Left cardiac atrium (tissue), 4 donors: ENCODE data around the gene SLC22A4. TPM values are rescaled to one million over a fixed set of nuclear protein-coding genes. Genes with fewer than 3 reads are reported as not detected.

Source experiments
- ATAC-seq, 2 donors: fragments of 200-7000 bp; cut with Tn5 transposase; one replicate each; pipeline ENCODE4 v1.9.1; 2020; ENCODE audit warnings: mild to moderate bottlenecking in 2 of 2, moderate library complexity in 2 of 2
- DNase-seq: peaks from one replicate; pipeline ENCODE4 v3.0.0-alpha.2; 2020
- intact Hi-C, 2 donors: fragments of 100-400 bp; cut with DNase I; formaldehyde crosslinking; loops; one replicate each; pipeline versions ENCODE4 v1.14.1 to v1.15.1; 2022 to 2023
- total RNA-seq, 2 donors: library from RNA; stranded (reverse); fragmentation: NEBNext Ultra II Directional; extraction: Animal tissue kit (Norgen Biotek cat#: 25700); gene quantifications; one replicate each; pipeline ENCODE4 v1.2.1, GENCODE V29; 2021
- donor health status: DM: no; HTN: yes; CAD: no.
- donor health status: DM: no; HTN: yes; CAD: no; lungs with severe emphysema.
- donor health status: DM: yes; HTN: yes; CAD: no.
- donor health status: Dilated cardiomyopathy.

SLC22A4 gene
- total RNA-seq, 2 donors from 2014 or later, result 2.2 to 3.3 TPM

DNA sequence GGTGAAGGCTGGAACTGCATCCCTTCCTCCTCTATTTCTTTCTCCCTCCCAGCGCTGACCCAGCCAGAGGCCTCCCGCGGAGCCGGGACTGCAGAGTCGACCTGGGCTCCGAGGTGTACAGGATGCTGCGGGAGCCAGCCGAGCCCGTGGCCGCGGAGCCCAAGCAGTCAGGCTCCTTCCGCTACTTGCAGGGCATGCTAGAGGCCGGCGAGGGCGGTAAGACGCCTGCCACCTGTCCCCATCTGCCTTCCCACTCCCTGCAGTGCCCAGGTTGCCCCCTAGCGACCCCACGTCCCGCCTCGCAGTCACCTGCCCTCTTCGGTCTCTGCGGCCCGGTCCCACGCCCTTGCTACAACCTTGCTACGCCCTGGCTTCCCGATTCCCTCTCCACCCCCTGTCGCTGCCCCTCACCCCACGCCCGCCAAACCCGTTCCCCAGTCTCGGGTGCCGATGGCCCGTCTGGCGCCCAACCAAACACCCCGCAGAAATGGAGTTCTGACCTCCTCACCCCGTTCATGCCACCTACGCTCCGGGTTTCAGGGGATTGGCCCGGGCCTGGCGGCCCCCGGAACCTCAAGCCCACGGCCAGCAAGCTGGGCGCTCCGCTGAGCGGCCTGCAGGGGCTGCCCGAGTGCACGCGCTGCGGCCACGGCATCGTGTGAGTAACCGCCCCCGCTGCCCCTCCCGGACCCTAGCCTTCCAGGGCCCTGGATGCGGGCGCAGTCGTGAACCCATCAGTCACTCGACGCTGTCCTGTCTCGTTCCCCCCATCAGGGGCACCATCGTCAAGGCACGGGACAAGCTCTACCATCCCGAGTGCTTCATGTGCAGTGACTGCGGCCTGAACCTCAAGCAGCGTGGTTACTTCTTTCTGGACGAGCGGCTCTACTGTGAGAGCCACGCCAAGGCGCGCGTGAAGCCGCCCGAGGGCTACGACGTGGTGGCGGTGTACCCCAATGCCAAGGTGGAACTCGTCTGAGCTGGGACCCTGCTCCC is 22.6 kb upstream of the SLC22A4 start:
- intact Hi-C loops, result no loop called here
- DNase-seq, result no peak

DNA sequence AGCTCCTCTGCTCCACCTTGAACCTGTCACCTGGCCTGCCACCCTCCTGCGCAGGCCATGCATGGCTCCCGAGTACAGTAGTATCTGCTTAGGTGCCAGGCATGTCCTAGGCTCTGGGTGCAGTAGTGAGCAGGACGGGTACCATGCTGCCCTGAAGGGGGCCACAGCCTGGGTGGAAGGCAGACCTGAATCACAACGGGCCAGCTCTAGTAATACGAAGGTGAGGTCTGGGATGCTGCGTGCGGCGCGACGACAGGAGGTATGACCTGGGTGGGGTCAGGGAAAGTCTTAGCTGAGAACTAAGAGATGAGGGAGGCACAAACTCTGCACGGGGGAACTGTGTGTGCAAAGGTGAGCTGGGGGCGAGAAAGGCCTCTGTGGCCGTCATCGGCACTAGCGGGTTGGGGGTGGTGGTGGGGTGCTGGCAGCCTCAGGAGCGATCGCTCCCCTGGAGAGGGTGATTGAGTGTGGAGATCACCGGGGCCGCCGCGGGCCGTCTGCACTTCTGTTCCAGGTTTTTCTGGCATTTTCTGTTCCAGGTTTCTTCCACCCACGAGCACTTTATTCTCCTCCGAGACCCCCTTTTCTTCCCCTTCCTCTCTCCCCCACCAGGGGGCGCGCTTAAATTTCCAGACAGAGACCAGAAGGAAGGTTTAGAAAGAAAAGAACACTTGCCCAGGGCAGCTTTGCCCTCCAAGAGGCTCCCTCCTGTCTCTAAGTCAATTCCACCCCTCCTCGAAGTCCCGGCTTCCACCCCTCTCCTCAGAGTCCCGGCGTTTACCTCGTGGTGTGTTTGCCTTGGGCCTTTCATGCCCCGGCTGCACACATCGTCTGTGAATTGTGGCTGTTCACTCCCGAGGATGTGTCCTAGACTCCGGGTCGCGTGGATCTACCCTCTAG is 21.6 kb upstream of the SLC22A4 start:
- intact Hi-C loops, result no loop called here
- peak; percentile 65 for DNase-seq
- peak; percentile 8 to 27 for ATAC-seq

More for the DNA sequence above, 22.6 kb upstream of the SLC22A4 start:
- no peak for ATAC-seq

GRCh38 chr5:132273631-132274030 is 20.6 kb upstream of the SLC22A4 start:
- DNase-seq (no peak), ATAC-seq (no peak)
- intact Hi-C loops, result no loop called here

DNA sequence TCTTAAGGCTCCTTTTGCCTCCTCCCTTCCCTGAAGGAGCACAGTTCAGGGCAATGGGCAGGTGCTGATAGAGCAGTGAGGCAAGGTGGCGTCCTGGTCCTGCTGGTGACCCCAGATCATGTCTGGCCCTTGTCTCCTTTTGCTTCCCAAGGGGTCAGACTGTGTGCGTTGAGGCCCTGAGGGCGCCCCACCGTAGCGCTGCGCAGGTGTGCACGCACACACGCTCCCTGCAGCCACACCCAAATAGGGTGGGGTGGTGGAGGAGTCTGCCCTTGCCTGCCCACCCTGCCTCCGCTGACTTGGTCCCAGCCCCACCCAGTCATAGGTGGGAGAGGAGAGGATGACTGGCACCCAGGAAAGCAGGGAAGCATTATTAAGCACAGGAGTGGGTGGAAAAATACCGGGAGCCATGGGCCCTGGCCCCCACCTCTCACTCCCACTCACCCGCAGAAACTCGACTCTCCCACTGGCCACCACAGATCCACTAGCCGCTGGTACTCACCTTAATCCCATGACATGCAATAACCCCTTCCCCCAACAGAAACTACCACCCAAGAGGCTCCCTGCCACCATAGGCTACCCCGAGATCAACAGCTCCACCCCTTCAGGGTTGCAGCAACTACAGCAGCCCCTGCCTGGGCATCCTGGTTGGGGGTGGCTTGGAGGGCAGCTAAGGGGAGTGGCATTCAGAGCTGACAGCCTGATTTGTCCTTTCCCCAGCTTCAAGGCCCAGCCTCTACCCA is 20.0 kb upstream of the SLC22A4 start:
- ATAC-seq, result peak in 1 of 2 donors; percentile 7
- intact Hi-C loops, result no loop called here
- DNase-seq, result no peak

DNA sequence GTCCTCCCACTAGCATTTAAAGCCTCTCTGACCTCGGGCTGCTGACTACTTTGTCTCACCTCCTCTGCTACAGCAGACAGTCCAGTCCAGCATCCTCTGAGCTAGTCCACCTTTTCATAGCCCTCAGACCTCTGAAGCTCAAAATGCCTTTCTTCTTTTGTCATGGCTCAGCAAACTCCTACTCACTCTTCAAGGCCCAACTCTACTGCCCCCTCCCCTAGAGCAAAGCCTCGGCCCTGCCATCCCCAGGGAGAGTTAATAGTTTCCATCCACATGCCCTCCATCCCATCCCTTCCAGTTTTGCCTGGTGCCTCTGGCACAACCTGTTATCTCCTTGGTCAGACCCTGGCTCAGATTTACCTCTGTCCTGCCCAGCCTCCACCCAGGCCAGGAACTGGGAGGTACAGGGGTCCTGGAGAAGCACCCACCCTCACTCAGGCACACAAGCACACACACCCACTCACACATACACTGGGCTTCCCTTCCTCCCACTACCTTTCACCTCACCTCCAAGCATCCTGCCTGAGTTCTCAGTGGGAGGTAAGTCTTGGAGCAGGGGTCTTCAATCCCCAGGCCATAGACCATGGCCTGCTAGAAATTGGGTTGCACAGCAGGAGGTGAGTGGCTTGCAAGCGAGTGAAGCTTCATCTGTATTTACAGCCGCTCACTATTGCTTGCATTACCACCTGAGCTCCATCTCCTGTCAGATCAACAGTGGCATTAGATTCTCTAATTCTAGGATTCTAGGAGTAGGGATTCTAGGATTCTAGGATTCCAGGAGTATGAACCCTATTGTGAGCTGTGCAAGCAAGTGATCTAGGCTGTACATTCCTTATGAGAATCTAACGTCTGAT is 18.6 kb upstream of the SLC22A4 start:
- intact Hi-C loops, result no loop called here
- no peak for DNase-seq
- ATAC-seq, result no peak

DNA sequence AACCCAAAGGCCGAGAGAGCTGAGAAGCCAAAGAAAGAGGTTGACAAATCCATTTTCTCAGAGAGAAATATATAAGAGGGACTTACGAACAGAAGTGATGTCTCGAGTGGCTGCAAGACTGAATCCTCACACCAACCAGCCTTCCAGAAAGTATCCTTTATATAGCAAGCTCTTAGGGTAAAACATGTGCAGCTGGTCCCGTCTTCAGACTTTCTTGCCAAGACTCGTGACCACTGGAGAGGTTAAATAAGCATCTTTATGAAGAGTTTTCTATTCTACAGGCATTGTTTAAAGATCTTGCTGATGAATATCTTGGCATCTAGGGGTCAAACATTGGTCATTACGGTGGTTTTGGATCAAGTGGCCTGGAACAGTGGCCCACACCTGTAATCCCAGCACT is 16.9 kb upstream of the SLC22A4 start:
- DNase-seq (no peak), ATAC-seq (no peak)
- intact Hi-C loops, result no loop called here

DNA sequence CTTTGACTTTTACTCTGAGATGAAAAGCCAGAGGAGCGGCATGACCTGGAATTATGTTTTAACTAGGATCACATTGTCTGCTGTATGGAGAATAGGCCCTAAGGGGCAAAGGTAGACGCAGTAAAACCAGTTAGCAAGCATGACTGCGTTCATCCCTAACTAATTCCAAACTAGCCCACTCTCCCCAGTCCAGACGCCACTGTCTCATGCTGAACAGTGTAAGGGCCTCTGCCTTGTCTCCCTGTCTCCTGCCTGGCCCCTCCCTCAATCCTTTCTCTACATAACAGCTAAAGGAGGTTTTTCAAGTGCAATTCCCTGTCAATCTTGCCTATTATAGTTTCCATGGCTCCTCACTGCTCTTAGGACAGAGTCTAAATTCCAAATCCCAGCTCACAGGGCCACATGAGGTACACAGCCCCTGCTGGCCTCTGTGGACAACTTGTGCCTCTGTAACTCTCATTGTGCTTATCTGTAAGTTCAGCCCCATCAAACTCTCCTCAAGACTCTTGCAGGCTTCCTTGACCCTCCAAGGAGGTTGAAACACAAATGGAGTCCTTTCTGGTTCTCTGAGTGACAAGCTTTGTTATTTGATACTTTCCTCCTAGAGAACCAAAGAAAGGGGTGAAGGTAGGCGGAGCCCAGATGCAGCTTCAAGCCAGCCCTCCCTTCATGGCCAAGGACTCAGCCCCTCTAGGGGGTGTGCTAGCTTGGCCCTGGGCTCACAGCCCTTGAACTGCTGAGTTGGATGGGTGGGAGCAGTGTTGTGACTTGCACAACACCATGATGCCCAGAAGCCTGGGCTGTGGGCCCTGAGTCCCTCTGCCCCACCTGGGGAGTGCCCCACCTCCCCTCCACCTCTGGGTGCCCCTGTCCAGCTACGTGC is 16.0 kb upstream of the SLC22A4 start:
- intact Hi-C loops, result no loop called here
- no peak for ATAC-seq
- no peak for DNase-seq

DNA sequence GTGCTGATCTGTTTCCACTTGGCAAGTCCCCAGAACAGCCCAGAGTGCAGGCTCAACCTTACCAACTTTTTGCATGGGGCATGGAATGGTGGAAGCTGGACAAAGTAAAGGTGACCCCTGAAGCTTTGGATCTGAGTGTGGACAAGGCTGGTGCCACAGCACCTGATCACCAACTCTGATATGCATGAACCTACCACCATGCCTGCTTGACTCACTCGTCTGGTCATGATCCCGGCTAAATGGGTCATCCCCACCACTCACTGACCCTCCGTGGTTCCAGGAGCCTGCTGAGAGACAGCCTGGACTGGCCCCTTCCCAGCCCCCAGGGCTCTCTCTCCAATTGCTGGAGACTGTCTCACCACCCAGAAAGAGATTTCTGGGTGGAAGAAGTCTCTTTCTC is 14.4 kb upstream of the SLC22A4 start:
- DNase-seq (no peak), ATAC-seq (no peak)
- intact Hi-C loops, result loop anchor here in 1 of 2 donors (10.0 kb wide), 1 partner anchor 45 kb away; no protein-coding TSS in a partner anchor

GRCh38 chr5:132280371-132281240 is 13.6 kb upstream of the SLC22A4 start:
- no peak for DNase-seq
- intact Hi-C loops, result loop anchor here in 1 of 2 donors (10.0 kb wide), 1 partner anchor 46 kb away; no protein-coding TSS in a partner anchor
- ATAC-seq, result no peak

DNA sequence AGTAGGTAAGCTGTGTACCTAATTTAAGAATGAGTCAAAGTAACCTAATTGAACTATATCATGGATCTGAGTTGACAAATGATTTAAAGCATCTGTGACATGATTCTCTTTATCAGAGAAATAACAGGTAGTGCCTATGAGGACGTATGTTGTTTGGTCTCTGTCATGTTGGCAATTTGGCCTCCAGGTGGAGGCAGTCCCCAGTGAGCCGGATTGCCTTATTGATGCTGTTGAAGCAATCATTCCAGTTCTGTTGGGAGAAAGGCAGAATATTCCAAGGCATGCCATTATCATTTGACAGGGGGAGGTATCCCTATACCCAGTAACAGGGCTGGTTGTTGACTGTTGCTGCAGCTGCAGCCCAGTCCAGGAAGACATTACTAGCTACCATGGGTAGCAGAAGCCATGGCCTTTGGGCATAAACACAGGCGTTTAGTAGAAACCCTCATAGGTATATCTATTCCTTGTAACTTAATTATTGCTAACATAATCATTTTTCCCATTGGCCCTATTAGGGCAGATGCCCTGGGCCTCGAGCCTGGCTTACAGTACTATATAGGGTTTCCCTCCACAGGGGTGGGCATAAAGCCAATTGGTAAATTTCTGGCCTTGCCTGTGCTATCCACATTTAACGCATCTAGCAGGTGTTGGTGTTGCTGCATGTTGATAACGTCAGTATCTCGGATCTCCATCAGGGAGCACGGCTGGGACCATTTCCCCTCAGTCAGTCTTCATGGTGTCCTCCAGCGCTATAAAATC is 12.2 kb upstream of the SLC22A4 start:
- intact Hi-C loops, result loop anchor here in 1 of 2 donors (10.0 kb wide), 1 partner anchor 47 kb away; no protein-coding TSS in a partner anchor

DNA sequence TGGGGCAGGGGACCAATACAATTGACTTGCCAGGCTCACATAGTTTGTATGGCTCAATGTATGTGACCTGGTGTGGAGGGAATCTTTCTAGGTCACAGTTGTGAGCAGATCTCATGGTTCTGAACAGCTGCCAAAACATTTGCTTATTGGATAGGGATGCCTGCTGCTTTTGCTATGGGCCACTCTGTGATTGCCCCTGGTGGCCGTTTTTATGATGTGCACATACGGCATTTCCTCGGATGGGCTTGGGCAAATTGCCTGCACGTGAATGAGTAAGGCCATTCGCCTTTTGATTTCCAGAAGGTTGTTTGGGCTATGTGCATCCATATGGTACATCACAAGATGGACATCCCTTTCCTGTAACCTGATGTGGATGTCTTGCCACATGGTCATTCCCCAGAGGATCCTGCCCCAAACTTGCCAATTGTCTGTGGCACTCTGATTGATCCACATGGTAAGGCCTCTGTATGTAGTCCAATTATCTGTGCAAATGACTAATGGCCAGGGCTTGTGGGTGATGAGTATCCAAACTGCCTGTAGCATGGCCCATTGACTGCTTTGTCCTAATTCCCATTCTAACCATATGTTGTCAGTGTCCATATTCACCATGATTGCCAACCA is 10.7 kb upstream of the SLC22A4 start:
- no peak for DNase-seq

More for the DNA sequence above, 12.2 kb upstream of the SLC22A4 start:
- ATAC-seq (no peak), DNase-seq (no peak)

GRCh38 chr5:132289097-132289496 is 5.1 kb upstream of the SLC22A4 start:
- ATAC-seq (no peak), DNase-seq (no peak)
- intact Hi-C loops, result loop anchor here in 1 of 2 donors (5.0 to 10.0 kb wide), 2 partner anchors 54 to 213 kb away; no protein-coding TSS in a partner anchor

More for the DNA sequence above, 10.7 kb upstream of the SLC22A4 start:
- intact Hi-C loops, result loop anchor here in 1 of 2 donors (10.0 kb wide), 1 partner anchor 49 kb away; no protein-coding TSS in a partner anchor
- ATAC-seq, result peak; percentile 22 to 68

- intact Hi-C loops, result loop anchor here in 1 of 2 donors (10.0 kb wide), 1 partner anchor 84 kb away; no protein-coding TSS in a partner anchor
- ATAC-seq (no peak), DNase-seq (no peak)
These were observed 3.2 kb upstream of the SLC22A4 start for GRCh38 chr5:132291026-132291425.
